ENCODE data around the gene CAMK2G. TPM values are rescaled to one million over a fixed set of nuclear protein-coding genes. Genes with fewer than 3 reads are reported as not detected.

CAMK2G gene
- total and polyA plus RNA-seq, 7 donors = 14.4 to 221 (median 153) TPM

DNA sequence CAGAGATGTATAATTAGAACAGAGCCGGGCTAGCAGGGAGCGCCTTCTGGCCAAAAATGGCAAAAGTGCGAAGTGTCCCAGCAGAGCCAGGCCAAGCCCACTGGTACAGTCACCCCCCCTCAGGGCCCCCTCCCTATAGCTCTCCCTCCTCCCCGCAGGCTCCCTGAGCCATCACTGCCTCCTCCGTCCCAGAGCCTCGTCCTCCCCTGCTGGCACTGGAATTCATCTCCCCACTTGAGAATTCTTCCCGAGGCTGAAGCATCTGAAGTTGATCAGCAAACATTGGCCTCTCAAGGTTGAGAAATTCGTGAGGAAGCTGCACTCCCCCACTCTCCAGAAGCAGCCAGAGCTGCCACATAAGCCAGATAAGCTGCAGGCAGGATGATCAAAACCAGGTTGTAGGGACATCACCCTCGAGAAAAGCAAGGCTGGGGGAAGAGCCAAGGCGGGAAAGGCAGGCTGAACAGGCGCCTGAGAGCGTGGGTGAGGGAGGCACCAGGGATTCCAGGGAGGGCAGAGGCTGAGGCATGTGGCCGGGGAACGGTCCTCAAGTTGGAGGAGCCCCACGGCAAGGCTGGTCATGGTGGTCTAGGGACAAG, 23.4 kb downstream of the CAMK2G start:
- H3K27ac ChIP-seq = peak overlapping the region; percentile 83 to 92 (median 91)
- DNase-seq = peak; percentile 95
- 78 to 82% methylated on average over 15 of the region's 15 CpGs for WGBS, 2 donors

GRCh38 chr10:73850211-73850610, 24.1 kb downstream of the CAMK2G start:
- Histone ChIP-seq H3K36me3 (peaks cover 25 to 61% (median 33%) of the 10 kb centered on the region in 4 donors), H3K27me3 (no peaks in the 10 kb centered on the region), H3K9me3 (no peaks in the 10 kb centered on the region), H3K27ac (peak overlapping the region; percentile 83 to 92 (median 91)), H3K4me3 (peak overlapping the region in 1 of 4 donors; percentile 1), H3K4me1 (peaks cover 0 to 67% (median 66%) of the 10 kb centered on the region in 4 donors)
- intact Hi-C loops (cut with DNase I) = no loop called here
- peak; percentile 62 for DNase-seq
- no peak for TF ChIP-seq POLR2AphosphoS5 (IDR thresholded peaks at IDR 0.05)
- TF ChIP-seq POLR2A (IDR thresholded peaks at IDR 0.05) = no peak
- no peak for TF ChIP-seq CTCF (IDR thresholded peaks at IDR 0.05)
- TF ChIP-seq EP300 (IDR thresholded peaks at IDR 0.05) = no peak
- WGBS, 2 donors = 87 to 89% methylated on average over 8 of the region's 8 CpGs

More for the DNA sequence above, 23.4 kb downstream of the CAMK2G start:
- Histone ChIP-seq H3K4me3 (no peak overlapping the region), H3K4me1 (peaks cover 0 to 75% (median 73%) of the 10 kb centered on the region in 4 donors), H3K27me3 (no peaks in the 10 kb centered on the region), H3K9me3 (no peaks in the 10 kb centered on the region), H3K36me3 (peaks cover 25 to 58% (median 33%) of the 10 kb centered on the region in 4 donors)
- intact Hi-C loops (cut with DNase I) = no loop called here
- TF ChIP-seq CTCF (IDR thresholded peaks at IDR 0.05) (no peak), EP300 (IDR thresholded peaks at IDR 0.05) (peak in 3 of 4 donors; percentile 48 to 68 (median 63)), POLR2A (IDR thresholded peaks at IDR 0.05) (no peak), POLR2AphosphoS5 (IDR thresholded peaks at IDR 0.05) (peak; percentile 61 to 92 (median 90))

DNA sequence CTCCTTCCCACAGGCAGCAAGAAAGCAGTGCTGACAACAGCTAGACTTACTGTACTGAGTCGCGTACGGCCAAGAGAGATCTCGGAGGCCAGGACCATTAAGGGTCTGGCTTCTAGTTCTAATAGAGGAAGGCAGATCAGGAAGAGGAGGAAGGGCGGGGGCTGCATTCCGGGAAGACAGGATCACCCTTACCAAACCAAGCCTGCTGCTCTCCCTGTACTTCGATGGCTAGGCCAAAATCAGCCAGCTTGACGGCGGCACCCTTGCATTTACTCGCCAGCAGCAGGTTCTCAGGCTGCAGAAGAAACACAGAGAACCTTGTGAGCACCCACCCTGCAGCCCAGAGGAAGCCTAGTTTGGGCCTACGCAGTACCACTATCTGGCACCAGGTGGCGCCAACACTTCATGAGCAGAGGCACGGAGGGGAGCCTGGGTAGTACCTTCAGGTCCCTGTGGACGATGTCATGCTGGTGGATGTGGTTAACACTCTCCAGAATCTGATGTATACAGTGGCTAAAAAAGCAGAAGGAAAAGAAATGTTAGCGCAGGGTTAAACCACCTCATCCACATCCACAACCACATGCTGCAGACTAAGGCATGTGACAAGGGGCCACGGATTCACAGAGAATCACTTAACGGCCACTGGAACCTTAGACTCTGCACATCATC, 25.4 kb downstream of the CAMK2G start:
- Histone ChIP-seq H3K27me3 (no peaks in the 10 kb centered on the region), H3K36me3 (peaks cover 28 to 71% (median 40%) of the 10 kb centered on the region in 4 donors), H3K4me3 (no peak overlapping the region), H3K27ac (peak overlapping the region; percentile 83 to 92 (median 91)), H3K4me1 (peaks cover 0 to 55% (median 53%) of the 10 kb centered on the region in 4 donors), H3K9me3 (no peaks in the 10 kb centered on the region)
- 41 to 48% methylated on average over 17 of the region's 17 CpGs for WGBS, 2 donors
- TF ChIP-seq POLR2A (IDR thresholded peaks at IDR 0.05) = no peak
- TF ChIP-seq EP300 (IDR thresholded peaks at IDR 0.05) = no peak
- peak; percentile 100 for TF ChIP-seq CTCF (IDR thresholded peaks at IDR 0.05)
- peak in 2 of 4 donors; percentile 57 to 58 for TF ChIP-seq POLR2AphosphoS5 (IDR thresholded peaks at IDR 0.05)
- intact Hi-C loops (cut with DNase I) = loop anchor here (1.0 to 2.0 kb wide), 2 partner anchors 30 to 92 kb away; no protein-coding TSS in a partner anchor
- DNase-seq = peak; percentile 93

- Histone ChIP-seq H3K27me3 (no peaks in the 10 kb centered on the region), H3K4me3 (no peak overlapping the region), H3K4me1 (peaks cover 0 to 35% (median 34%) of the 10 kb centered on the region in 4 donors), H3K9me3 (no peaks in the 10 kb centered on the region), H3K27ac (no peak overlapping the region), H3K36me3 (peaks cover 38 to 72% (median 51%) of the 10 kb centered on the region in 4 donors)
- DNase-seq = peak; percentile 52
- intact Hi-C loops (cut with DNase I) = no loop called here
- TF ChIP-seq POLR2A (IDR thresholded peaks at IDR 0.05) (no peak), POLR2AphosphoS5 (IDR thresholded peaks at IDR 0.05) (no peak), CTCF (IDR thresholded peaks at IDR 0.05) (no peak), EP300 (IDR thresholded peaks at IDR 0.05) (no peak)
- WGBS, 2 donors = 90 to 92% methylated on average over 7 of the region's 7 CpGs
Measured at GRCh38 chr10:73847031-73847430, 27.3 kb downstream of the CAMK2G start.
